Activated CD8-positive, alpha-beta memory T cell treated with anti-CD3 and anti-CD28 coated beads, Interleukin-2, amount 50 U/mL, for 24 hours (primary cell): ENCODE data around the gene SH3PXD2A.
"Not testable (repeated sequence)": the region's sequence is repeated elsewhere in the genome, so short reads cannot be mapped to it uniquely, and the experiment has no call there.

Experiments
- DNase-seq: peaks from one replicate; pipeline ENCODE4 v3.0.0-alpha.2; 2020; ENCODE audit errors: extremely low read depth

SH3PXD2A gene

GRCh38 chr10:103850572-103850895 is 4.8 kb downstream of the SH3PXD2A start:
- no peak for DNase-seq

DNA sequence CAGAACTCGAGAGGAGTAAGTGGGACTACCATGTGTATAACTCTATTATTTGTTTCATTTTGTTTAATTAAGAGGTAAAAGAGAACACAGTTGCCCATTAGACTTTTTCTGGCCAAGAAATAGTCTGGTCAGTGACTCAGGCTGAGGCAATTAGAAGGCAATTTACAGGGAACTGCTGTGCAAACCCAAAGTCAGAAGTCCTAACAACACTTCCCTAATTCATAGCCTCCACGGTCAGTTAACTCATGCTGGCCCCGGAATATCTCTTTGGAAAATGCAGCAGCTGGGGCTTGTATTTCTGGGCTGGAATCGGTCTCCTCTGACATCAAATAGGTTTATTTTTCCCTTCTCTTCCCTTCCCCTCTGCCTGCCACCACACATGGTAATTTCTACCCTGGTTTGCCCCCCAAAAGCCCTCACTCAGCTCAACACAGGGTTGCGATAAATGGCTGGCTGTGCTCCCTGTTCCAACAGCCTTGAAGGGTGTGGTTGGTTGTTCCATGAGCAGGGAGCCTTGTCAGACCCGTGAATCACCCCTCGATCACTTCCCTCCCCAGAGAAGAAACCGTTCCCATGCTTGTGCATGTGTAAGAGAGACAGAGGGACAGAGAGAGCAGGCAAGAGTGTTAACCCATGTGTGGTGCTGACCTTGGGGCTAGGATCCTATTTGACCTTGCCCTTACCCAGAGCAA is 5.3 kb downstream of the SH3PXD2A start:
- DNase-seq = no peak

- no peak for DNase-seq
Measured at GRCh38 chr10:103849212-103849877, 6.0 kb downstream of the SH3PXD2A start.

DNA sequence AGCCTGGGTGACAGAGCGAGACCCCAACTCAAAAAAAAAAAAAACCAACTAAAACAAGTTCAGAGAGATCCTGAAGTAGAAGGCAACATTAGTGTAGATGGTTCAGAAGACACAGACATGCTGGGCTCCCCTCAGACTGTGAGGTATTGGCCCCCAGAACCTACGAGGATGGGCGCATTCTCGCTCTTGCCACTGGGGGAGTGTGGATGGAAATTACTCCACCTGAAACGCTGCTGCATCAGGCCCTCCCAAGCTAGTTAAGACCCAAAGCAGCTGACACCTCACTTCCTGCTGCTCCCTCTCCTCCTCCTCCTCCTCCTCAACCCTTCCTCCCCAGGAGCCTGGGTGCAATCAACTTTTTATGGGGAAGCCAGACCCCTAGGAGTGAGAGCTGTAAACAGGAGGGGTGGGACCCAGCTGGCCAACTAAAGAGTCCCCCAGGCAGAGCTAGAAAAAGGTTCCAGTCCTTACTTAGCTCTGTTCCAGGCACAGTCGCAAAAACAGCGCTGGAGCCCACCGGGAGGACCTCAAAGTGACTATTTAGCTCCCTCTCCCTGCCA is 7.4 kb downstream of the SH3PXD2A start:
- DNase-seq = no peak

DNA sequence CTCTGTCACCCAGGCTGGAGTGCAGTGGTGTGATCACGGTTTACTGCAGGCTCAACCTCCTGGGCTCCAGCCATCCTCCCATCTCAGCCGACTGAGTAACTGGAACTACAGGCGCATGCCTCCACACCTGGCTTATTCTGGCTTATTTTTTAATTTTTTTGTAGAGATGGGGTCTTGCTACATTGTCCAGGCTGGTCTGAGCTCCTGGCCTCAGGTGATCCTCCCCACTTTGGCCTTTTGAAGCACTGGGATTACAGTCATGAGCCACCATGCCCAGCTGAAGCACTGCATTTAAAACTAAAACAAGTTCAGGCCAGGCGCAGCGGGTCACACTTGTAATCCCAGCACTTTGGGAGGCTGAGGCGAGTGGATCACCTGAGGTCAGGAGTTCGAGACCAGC is 8.0 kb downstream of the SH3PXD2A start:
- DNase-seq = no peak

DNA sequence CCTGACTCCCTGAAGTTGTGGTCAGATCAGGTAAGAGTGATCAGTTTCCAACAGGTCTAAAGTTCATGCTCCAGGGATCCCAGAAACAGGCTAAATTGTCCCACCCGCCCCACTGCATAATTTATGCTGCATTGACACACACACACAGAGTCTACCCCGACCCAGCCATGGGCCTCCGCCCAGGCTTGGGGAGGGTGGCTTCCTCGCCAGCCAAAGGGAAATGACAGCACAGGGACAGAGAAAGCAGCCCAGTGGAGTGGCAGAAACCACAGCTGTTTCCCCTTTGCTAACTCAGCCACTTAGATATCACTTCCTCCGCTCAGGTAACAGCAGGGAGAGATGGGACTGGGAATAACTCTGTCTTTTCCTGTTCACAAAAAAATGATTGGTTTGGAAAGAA is 9.4 kb downstream of the SH3PXD2A start:
- no peak for DNase-seq

- DNase-seq = not testable (repeated sequence)
Measured at GRCh38 chr10:103845346-103845745, 10.0 kb downstream of the SH3PXD2A start.

DNA sequence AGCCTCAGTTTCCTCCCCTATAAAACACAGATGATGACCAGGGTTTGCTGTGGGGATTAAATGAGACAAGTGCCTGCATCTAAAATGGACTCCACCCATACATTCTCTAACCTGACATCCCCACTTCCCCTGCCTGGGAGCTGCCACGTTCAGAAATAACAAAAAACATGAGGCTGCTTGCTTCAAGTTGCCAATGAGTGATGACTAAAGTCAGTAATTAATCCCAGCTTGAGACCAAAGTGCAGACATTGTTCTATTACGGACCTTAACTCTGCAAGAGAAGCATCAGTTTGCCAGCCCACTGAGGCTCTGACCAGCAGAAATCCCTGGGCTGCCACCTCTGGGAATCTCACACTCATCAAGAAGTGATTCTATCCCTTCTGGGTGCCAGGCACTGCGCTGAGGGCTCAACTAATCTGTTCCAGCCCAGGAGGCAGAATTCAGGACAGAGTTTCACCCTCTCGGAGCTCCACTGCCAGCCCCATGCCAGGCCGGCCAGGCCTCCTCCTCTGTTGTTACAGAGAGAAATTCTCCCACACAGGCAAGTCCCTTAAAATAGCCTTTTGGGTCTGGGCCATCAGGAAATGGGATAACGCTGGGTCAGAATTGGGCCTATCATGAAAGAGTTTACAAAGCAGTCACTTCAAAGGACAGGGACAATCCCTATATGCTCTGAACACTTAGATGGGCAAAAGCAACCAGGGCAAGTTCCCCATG is 11.4 kb downstream of the SH3PXD2A start:
- DNase-seq = no peak

DNA sequence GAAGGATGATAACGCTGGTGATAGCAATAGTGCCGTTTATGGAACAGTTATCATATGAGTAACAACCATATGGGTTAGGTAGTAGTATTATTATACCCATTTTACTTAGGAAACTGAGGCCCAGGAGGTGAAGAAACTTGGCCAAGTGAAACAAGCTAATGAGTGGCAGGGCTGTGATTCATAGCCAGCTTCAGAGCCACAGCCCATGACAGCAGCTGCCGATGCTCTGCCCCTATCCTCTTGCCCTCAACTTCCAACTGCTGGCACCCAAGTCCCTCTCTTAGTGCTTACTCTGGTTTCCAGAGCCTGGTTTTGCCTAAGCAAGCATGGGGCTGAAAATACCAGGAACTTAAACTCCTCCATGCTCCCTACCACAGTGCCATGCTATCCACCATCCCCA is 12.3 kb downstream of the SH3PXD2A start:
- DNase-seq = no peak

- DNase-seq = no peak
Measured at GRCh38 chr10:103842605-103843004, 12.8 kb downstream of the SH3PXD2A start.

GRCh38 chr10:103841519-103841918 is 13.9 kb downstream of the SH3PXD2A start:
- DNase-seq = no peak

DNA sequence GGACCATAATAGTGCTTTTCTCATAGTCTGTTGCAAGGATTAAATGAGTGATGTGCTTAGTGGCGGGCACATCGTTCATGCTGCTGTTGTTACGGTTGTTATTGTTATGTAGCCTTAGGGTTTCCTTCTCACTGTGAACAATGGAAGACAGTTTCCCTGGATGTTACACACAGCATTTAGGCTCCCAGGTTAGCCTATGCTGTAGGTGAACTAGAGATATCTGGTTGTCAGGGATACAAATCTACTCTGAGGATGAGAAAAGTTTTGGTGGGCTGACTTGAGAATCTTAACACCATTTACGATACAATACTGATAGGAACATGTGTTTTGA is 14.7 kb downstream of the SH3PXD2A start:
- DNase-seq = no peak

DNA sequence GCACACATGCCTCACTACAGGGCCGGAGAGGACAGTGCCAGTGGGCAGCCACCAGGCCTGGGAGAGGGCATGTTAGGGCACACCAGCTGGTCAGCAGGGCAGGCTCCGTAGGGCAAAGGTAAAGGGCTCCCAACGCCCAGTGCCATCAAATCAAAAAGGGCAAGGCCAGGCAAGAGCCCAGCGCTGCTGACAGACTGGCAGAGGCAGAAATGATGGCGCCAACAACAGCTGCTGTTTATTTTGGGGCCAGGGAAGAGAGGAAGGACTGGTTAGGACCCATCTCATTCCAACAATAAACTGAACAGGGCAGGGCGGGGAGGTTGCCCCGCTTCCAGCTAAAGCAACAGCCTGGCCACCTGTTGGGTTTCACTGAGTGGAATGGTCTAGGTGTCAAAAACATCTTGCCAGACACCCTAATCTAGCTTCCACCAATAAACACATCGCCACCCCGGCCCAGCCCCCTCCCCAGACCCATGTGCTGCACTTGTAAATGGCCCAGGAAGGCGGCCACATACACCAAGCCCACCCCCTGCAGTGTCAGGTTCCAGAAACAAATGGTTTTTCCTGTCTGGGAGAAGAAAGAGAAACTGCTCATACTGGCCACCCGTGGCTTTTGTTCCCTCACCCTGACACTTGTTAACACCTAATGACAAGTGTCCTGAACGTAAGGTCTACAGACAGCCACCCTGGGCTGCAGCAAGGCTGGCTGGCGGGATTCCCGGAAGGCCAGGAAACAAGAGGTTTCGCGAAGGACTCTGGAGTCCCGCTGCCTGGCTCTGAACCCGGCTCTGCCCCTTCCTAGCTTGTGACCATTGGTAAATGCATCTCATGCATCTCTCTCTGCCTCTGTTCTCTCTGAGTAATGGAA is 15.3 kb downstream of the SH3PXD2A start:
- no peak for DNase-seq

GRCh38 chr10:103839519-103839871 is 15.9 kb downstream of the SH3PXD2A start:
- no peak for DNase-seq

DNA sequence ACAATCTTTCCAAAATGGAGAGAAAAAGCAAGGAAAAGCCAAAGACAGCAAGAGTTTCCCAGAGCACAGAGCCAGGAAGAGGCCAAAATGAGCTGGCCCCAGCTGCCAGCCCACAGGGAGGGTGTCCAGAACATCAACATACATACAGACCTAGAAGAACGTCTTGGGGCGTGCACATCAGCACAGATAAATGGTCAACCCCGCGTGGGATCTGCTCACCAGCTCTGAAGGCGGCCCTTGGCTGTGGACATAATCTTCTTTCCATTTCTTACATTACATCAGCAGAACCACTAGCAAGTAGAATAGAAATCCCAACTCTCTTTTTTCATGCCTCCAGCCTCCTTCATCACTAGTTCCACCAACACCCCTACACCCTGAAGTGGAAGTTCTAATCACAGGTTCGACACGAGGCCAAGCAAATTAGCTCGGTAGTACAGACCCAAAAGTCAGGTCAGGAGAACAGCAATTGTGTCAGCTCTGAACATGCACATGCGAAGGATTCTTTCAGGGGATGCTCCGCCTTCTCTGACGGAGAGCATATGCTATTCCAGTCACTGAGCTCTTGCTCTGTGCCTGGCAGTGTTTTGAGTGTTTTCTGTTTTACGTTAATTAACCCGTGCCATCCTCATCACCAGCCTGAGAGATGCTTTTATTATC is 16.4 kb downstream of the SH3PXD2A start:
- no peak for DNase-seq

DNA sequence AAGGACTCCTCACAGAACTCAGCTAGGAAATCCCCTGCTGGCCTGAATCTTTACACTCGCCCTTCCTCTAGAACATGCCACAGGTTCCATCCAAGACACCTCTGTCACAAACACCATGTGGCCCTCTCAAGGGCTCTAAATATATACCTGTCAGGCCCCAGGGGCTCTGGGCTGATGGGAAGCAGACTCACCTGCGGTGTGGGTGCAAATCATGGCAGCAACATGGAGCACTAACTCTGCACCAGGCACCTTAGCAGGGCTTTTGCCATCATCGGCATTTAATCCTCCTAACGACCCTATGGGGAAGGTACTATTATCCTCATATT is 17.3 kb downstream of the SH3PXD2A start:
- no peak for DNase-seq

- no peak for DNase-seq
Measured at GRCh38 chr10:103837370-103838069, 17.9 kb downstream of the SH3PXD2A start.

- DNase-seq = no peak
Measured at GRCh38 chr10:103836861-103837260, 18.5 kb downstream of the SH3PXD2A start.

GRCh38 chr10:103836273-103836672 is 19.1 kb downstream of the SH3PXD2A start:
- DNase-seq = no peak

DNA sequence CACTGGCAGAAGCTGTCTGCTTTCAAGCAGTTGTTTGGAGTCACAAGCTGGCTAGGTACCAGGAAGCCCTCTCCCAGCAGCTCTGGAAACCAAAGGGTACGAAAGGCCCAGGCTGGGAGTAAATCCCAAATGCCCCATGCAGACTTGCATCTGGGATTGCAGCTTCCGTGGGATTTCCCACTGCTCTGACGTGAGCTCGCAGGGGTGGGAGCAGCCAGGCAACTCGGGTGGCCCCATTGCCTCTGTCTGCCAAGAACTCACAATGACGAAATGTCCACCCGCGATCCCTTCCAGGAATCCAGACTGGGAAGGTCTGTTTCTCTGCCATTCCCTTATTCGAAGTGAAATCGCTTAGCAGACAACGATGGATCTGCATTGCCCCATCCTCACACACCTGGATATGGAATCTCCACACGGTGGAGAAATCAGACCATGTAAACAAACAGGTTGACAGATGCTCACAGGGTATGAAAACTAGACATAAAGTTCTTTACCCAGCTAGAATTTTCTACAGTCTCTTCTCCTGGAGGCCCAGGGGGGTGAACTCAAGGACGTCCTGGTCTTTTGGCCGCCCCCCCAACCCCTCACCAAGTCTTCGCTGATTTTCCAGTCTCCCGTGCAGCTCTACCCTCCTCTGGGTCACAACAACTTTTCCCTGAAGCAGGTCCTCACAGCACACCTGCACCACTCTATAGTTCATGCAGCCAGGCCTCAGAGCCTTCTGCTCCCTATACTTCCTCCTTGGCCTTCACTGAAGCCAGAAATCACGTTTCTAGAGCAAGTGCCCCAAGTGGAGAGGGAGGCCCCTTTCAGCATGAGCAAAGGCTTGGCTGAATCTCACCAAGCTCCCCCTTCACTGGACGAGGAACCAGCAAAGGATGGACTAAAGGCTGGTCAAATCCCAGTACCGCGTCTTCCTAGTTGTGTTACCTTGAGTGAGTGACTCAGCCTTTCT is 20.0 kb downstream of the SH3PXD2A start:
- no peak for DNase-seq
